Activated T-cell treated with anti-CD3 and anti-CD28 coated beads, Interleukin-2, amount 50 U/mL, for 4 hours (primary cell): Measurements from ENCODE around the gene GMDS. TPM values are rescaled to one million over a fixed set of nuclear protein-coding genes. Genes with fewer than 3 reads are reported as not detected.
A peak's percentile ranks its signal among the peaks of the same experiment; 100 is the strongest.

ENCODE experiments used
- ATAC-seq, 2 donors: fragments of 200-7000 bp; cut with Tn5 transposase; one replicate each; pipeline ENCODE4 v1.10.0; 2021
- DNase-seq: peaks from one replicate; pipeline ENCODE4 v3.0.0-alpha.2; 2020
- H3K27me3 Mint-ChIP-seq: one replicate; pipeline ENCODE4 v1.8.0; 2021; ENCODE audit warnings: low read depth, mixed read lengths
- H3K36me3 Mint-ChIP-seq: one replicate; pipeline ENCODE4 v1.8.0; 2022; ENCODE audit warnings: mixed read lengths; ENCODE audit not compliant: insufficient read depth
- H3K4me1 Mint-ChIP-seq: one replicate; pipeline ENCODE4 v1.8.0; 2021; ENCODE audit warnings: low read depth, mixed read lengths
- H3K4me3 Mint-ChIP-seq: one replicate; pipeline ENCODE4 v1.8.0; 2021; ENCODE audit warnings: mild to moderate bottlenecking, moderate library complexity, mixed read lengths
- H3K9me3 Mint-ChIP-seq: one replicate; pipeline ENCODE4 v1.8.0; 2021; ENCODE audit warnings: mixed read lengths
- total RNA-seq, 3 donors: library from RNA; stranded (reverse); gene quantifications; one replicate each; pipeline ENCODE4 v1.2.1, GENCODE V29; 2021

The GMDS gene
- total RNA-seq, 3 donors from 2014 or later: 38.9 to 48.0 (median 43.9) TPM

- Mint-ChIP-seq H3K4me1 (no peaks in the 10 kb centered on the region), H3K27me3 (no peaks in the 10 kb centered on the region), H3K4me3 (no peak overlapping the region), H3K36me3 (peaks cover 21% of the 10 kb centered on the region), H3K9me3 (no peaks in the 10 kb centered on the region)
- ATAC-seq: no peak
- DNase-seq: no peak
Measured at GRCh38 chr6:1945235-1945832, 300.1 kb downstream of the GMDS start.

GRCh38 chr6:1942834-1943233 lies 302.6 kb downstream of the GMDS start:
- DNase-seq (no peak), ATAC-seq (no peak)
- Mint-ChIP-seq H3K4me3 (no peak overlapping the region), H3K4me1 (no peaks in the 10 kb centered on the region), H3K27me3 (no peaks in the 10 kb centered on the region), H3K9me3 (no peaks in the 10 kb centered on the region), H3K36me3 (peaks cover 20% of the 10 kb centered on the region)

GRCh38 chr6:1941534-1941933 lies 303.9 kb downstream of the GMDS start:
- Mint-ChIP-seq H3K9me3 (no peaks in the 10 kb centered on the region), H3K4me3 (no peak overlapping the region), H3K4me1 (no peaks in the 10 kb centered on the region), H3K36me3 (peaks cover 22% of the 10 kb centered on the region), H3K27me3 (no peaks in the 10 kb centered on the region)
- ATAC-seq (no peak), DNase-seq (no peak)

- DNase-seq (no peak), ATAC-seq (no peak)
- peaks cover 26% of the 10 kb centered on the region for H3K36me3 Mint-ChIP-seq
- H3K27me3 Mint-ChIP-seq: no peaks in the 10 kb centered on the region
- peaks cover 5% of the 10 kb centered on the region for H3K9me3 Mint-ChIP-seq
- H3K4me3 Mint-ChIP-seq: no peak overlapping the region
- no peaks in the 10 kb centered on the region for H3K4me1 Mint-ChIP-seq
Measured at GRCh38 chr6:1940381-1940780, 305.0 kb downstream of the GMDS start.

GRCh38 chr6:1933292-1933691 lies 312.1 kb downstream of the GMDS start:
- Mint-ChIP-seq H3K4me3 (no peak overlapping the region), H3K36me3 (peaks cover 28% of the 10 kb centered on the region), H3K27me3 (no peaks in the 10 kb centered on the region), H3K4me1 (no peaks in the 10 kb centered on the region), H3K9me3 (peaks cover 9% of the 10 kb centered on the region)
- ATAC-seq (no peak), DNase-seq (no peak)

- no peaks in the 10 kb centered on the region for H3K4me1 Mint-ChIP-seq
- peaks cover 22% of the 10 kb centered on the region for H3K36me3 Mint-ChIP-seq
- ATAC-seq (no peak), DNase-seq (no peak)
- H3K9me3 Mint-ChIP-seq: peaks cover 9% of the 10 kb centered on the region
- H3K27me3 Mint-ChIP-seq: no peaks in the 10 kb centered on the region
- no peak overlapping the region for H3K4me3 Mint-ChIP-seq
Measured at GRCh38 chr6:1931817-1932216, 313.6 kb downstream of the GMDS start.

GRCh38 chr6:1930356-1930755 lies 315.0 kb downstream of the GMDS start:
- ATAC-seq (no peak), DNase-seq (no peak)
- no peaks in the 10 kb centered on the region for H3K27me3 Mint-ChIP-seq
- H3K9me3 Mint-ChIP-seq: peaks cover 5% of the 10 kb centered on the region
- H3K4me1 Mint-ChIP-seq: no peaks in the 10 kb centered on the region
- H3K36me3 Mint-ChIP-seq: peaks cover 16% of the 10 kb centered on the region
- no peak overlapping the region for H3K4me3 Mint-ChIP-seq

GRCh38 chr6:1929931-1930330 lies 315.5 kb downstream of the GMDS start:
- Mint-ChIP-seq H3K36me3 (peaks cover 16% of the 10 kb centered on the region), H3K4me3 (no peak overlapping the region), H3K9me3 (peaks cover 5% of the 10 kb centered on the region), H3K4me1 (no peaks in the 10 kb centered on the region), H3K27me3 (no peaks in the 10 kb centered on the region)
- ATAC-seq (no peak), DNase-seq (no peak)

GRCh38 chr6:1925743-1926430 lies 319.5 kb downstream of the GMDS start:
- H3K27me3 Mint-ChIP-seq: no peaks in the 10 kb centered on the region
- no peak for ATAC-seq

GRCh38 chr6:1923449-1923848 lies 322.0 kb downstream of the GMDS start:
- H3K4me3 Mint-ChIP-seq: no peak overlapping the region
- no peaks in the 10 kb centered on the region for H3K27me3 Mint-ChIP-seq
- ATAC-seq (no peak), DNase-seq (no peak)
- no peaks in the 10 kb centered on the region for H3K9me3 Mint-ChIP-seq
- peaks cover 14% of the 10 kb centered on the region for H3K36me3 Mint-ChIP-seq
- no peaks in the 10 kb centered on the region for H3K4me1 Mint-ChIP-seq

More at GRCh38 chr6:1925743-1926430, 319.5 kb downstream of the GMDS start:
- H3K4me1 Mint-ChIP-seq: no peaks in the 10 kb centered on the region
- H3K4me3 Mint-ChIP-seq: no peak overlapping the region
- DNase-seq: no peak
- no peaks in the 10 kb centered on the region for H3K9me3 Mint-ChIP-seq
- peaks cover 16% of the 10 kb centered on the region for H3K36me3 Mint-ChIP-seq

GRCh38 chr6:1917626-1918371 lies 327.6 kb downstream of the GMDS start:
- Mint-ChIP-seq H3K9me3 (no peaks in the 10 kb centered on the region), H3K36me3 (peaks cover 6% of the 10 kb centered on the region), H3K4me1 (peaks cover 13% of the 10 kb centered on the region), H3K4me3 (no peak overlapping the region), H3K27me3 (no peaks in the 10 kb centered on the region)
- DNase-seq: no peak
- ATAC-seq: peak; percentile 96 to 98

- Mint-ChIP-seq H3K4me3 (no peak overlapping the region), H3K36me3 (peaks cover 6% of the 10 kb centered on the region), H3K27me3 (no peaks in the 10 kb centered on the region), H3K4me1 (peaks cover 13% of the 10 kb centered on the region), H3K9me3 (no peaks in the 10 kb centered on the region)
- no peak for DNase-seq
- no peak for ATAC-seq
Measured at GRCh38 chr6:1916334-1917070, 328.9 kb downstream of the GMDS start.

GRCh38 chr6:1915226-1915625 lies 330.2 kb downstream of the GMDS start:
- DNase-seq: no peak
- Mint-ChIP-seq H3K4me3 (no peak overlapping the region), H3K36me3 (peaks cover 6% of the 10 kb centered on the region), H3K4me1 (peaks cover 13% of the 10 kb centered on the region), H3K9me3 (no peaks in the 10 kb centered on the region), H3K27me3 (no peaks in the 10 kb centered on the region)
- ATAC-seq: no peak

- H3K4me3 Mint-ChIP-seq: no peak overlapping the region
- peaks cover 11% of the 10 kb centered on the region for H3K36me3 Mint-ChIP-seq
Measured at GRCh38 chr6:1913577-1913976, 331.8 kb downstream of the GMDS start.

More at GRCh38 chr6:1913577-1913976, 331.8 kb downstream of the GMDS start:
- ATAC-seq: no peak
- H3K27me3 Mint-ChIP-seq: no peaks in the 10 kb centered on the region
- DNase-seq: no peak
- peaks cover 13% of the 10 kb centered on the region for H3K4me1 Mint-ChIP-seq
- no peaks in the 10 kb centered on the region for H3K9me3 Mint-ChIP-seq
